Esophagus squamous epithelium (tissue), 4 donors: ENCODE measurements around the gene FNIP2.

Source experiments
- CTCF ChIP-seq, 6 experiments: fragments of 450-650 bp in 4 of 6; fragments of 200-600 bp in 2 of 6; sonication (generic) in 2 of 6; IDR thresholded peaks; one replicate each; pipeline ENCODE4 v1.5.1; 2016 to 2019; ENCODE audit warnings: antibody characterized with exemption in 6 of 6, mild to moderate bottlenecking in 4 of 6, moderate library complexity in 4 of 6
- POLR2A ChIP-seq, 4 donors: fragments of 450-650 bp; IDR thresholded peaks; one replicate each; pipeline ENCODE4 v1.6.1; 2017; ENCODE audit warnings: antibody characterized with exemption in 4 of 4, mild to moderate bottlenecking in 4 of 4, moderate library complexity in 3 of 4

- TF ChIP-seq CTCF (IDR thresholded peaks at IDR 0.05) (no peak), POLR2A (IDR thresholded peaks at IDR 0.05) (no peak)
Observed at GRCh38 chr4:158833602-158834001, 64.8 kb downstream of the FNIP2 start.
